Activated CD4-positive, alpha-beta T cell treated with anti-CD3 and anti-CD28 coated beads, Interleukin-10, Interleukin-2, amounts not matched to agents 100 ng/mL and 50 ng/mL, durations not matched to agents 16 hours and 8 hours (primary cell): ENCODE data around the gene UBB.

Experiments used
- DNase-seq: peaks from one replicate; pipeline ENCODE4 v3.0.0-alpha.2; 2020

Gene UBB

GRCh38 chr17:16419074-16419928 lies 38.4 kb downstream of the UBB start:
- DNase-seq: peak; percentile 94

GRCh38 chr17:16419929-16420271 lies 39.0 kb downstream of the UBB start:
- DNase-seq: peak; percentile 81

DNA sequence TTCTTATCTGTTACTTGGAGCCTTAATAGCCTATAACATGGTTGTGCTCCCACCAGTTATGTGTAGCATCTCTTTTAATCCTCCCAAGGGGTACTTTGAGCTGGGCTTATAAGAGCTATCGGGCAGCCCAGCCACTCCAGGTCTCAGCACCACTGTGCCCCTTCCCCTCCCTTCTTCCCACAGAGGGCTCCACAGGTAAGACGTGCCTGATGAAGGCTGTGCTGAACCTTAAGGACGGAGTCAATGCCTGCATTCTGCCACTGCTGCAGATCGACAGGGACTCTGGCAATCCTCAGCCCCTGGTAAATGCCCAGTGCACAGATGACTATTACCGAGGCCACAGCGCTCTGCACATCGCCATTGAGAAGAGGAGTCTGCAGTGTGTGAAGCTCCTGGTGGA lies 41.5 kb downstream of the UBB start:
- no peak for DNase-seq

GRCh38 chr17:16423226-16423872 lies 42.5 kb downstream of the UBB start:
- no peak for DNase-seq

DNA sequence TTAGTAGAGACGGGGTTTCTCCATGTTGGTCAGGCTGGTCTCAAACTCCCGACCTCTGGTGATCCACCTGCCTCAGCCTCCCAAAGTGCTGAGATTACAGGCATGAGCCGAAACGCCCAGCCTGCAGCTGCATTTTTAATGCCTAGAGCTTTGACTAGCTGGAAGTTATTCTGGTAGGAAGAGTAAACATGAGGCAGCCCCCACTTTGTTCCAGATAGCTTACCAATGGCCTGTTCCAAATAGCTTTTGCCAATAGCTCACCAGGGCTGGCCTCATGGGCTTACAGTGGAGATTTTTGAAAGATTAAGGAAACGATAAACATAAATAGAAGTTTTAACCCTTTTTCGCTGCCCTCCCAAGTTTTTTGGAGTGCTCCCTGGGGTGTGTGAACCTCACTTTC lies 44.3 kb downstream of the UBB start:
- no peak for DNase-seq

DNA sequence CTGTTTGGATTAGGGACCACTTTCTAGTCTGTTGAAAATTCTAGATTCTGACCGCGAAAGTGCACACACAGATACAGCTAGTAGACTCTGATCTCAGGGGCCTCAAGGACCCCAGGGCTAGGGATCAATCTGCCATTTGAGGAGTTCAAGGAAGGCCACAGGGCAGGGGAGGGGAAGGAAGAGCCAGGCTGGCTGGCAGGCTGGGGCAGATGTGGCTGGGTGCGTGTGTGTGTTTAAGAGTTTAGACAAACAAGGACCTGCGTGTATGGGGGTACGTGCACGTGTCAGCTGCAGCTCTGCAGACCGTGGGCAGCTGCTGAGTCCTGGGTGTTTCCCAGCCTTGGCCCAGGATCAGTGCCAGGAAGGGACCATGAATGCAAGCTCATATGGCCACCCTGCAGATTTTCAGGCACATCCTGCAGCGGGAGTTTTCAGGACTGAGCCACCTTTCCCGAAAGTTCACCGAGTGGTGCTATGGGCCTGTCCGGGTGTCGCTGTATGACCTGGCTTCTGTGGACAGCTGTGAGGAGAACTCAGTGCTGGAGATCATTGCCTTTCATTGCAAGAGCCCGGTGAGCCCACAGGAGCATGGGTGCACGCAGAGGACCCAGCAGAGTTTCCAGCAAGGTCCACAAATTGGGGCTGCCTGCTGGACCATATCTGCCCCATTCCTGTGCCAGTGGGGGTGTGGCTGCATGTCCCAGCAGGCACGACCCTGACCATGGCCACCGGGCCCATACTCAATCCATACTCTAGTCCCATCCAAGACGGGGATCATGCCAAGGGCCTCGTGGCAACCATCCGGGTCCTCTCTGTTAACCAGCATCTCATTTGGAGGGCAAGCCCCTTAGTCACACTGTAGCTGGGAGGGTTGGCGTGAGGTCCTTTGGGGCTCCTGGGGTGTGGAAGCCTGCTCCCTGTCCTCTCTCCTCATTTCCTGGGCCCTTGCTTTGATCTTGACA lies 45.1 kb downstream of the UBB start:
- DNase-seq: no peak

DNA sequence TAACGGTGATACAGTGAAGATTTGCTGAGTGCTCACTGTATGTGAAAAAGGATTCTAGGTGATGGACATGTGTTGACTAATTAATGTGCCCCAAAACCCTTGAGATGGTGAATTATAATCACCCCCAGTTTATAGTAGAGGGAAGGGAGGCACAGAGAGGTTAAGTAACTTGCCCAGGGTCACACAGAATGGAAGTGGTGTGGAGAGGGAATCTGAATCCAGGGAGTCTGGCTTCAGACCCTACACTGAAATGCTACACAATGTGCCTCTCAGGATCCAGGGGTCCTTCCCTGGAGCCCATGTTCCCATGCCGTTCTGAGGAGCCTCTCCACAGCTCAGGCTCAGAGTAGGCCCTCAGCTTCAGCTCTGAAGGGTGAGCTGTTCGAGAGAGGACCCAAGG lies 46.1 kb downstream of the UBB start:
- DNase-seq: no peak

DNA sequence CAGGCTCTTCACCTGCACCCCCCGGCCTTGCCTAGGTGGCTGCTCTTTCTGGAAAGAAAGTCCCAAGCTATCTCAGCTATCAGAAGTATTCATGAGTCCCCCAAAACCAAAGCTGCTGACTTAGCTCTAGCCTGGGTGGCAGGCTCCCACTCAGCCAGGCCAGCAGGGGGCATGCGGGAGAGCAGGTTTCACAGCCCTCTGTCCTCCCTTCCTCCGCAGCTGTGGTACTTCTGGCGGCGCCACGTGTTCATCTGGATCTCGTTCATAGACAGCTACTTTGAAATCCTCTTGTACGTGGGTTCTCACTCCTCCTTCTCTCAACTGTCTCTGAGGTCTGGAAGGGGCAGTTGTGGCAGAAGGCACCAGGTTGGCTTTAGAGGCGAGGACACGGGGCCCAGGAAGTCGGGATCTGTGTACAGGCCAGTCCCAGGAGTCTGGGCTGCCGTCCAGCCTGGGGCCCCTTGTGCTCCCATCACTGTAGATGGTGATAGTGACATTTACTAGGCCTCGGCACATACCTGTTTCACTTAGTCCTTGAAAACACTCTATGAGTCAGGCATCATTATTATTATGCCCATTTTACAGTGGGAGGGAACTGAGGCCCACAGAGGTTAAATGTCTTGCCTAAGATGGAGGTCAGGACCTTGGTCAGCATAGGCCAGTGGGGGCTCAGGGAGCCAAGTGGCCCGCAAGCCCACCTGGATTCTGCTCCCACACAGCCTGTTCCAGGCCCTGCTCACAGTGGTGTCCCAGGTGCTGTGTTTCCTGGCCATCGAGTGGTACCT lies 47.4 kb downstream of the UBB start:
- DNase-seq: peak; percentile 59

DNA sequence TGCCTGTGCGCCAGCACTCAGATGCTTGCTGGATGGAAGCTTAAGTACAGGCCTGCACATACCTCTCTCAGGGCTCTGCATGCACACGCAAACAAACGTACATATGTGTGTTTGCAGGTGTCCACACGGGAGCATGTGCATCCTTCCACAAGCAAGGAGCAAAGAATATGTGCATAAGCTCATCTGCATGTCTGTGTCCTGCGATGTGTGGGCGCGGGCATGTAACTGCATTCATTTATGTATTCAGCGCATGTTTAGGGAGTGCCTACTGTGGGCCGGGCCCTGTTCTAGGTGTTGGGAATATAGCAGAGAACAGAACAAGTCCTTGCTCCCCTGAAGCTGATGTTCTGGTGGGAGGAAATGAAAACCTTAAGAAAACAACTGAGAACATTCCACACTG lies 48.2 kb downstream of the UBB start:
- no peak for DNase-seq

DNA sequence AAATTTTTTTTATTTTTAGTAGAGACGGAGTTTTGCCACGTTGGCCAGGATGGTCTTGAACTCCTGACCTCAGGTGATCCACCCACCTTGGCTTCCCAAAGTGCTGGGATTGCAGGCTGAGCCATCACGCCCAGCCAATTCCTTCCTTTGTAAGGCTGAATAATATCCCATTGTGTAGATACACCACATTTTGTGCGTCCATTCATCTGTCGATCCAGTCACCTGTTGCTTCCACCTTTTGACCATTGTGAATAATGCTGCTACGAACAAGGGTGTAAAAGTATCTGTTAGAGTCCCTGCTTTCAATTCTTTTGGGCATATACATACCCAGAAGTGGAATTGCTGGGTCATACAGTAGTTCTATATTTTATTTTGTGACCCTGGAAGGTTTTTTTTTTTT lies 49.8 kb downstream of the UBB start:
- no peak for DNase-seq

GRCh38 chr17:16432017-16432416 lies 51.1 kb downstream of the UBB start:
- DNase-seq: no peak
